ENCODE results near the gene EFR3B.
"Not testable (repeated sequence)": the region's sequence is repeated elsewhere in the genome, so short reads cannot be mapped to it uniquely, and the experiment has no call there.

Gene EFR3B

DNA sequence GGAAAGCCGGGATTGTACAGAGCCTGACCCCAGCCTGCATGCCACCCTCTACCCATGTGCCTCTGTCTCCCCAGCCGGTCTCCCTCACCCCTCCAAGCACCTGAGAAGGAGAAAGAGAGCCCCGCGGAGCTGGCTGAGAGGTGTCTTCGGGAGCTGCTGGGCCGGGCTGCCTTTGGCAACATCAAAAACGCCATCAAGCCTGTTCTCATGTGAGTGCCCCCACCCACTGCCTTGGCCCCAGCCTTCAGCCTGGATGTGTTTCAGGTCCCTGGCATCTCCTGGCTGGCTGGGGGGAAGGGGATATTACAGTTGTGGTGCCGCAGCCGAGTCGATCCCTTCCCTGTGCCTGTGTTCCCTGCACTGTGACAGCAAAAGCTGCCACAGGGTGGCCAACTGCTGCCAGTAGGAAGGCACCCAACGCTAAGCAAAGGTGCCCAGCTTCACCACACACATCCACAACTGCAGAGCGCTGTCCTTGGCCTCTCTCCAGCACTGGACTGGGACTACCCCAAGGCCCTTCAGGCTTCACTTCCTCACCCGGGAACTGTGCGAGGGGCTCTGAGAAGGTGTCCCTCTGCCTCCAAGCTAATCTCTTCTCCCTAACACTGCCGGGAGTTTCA, 88.1 kb downstream of the EFR3B start:
- Histone ChIP-seq H2AFZ (no peak overlapping the region), H3K4me1 (no peaks in the 10 kb centered on the region), H3K27me3 (ENCODE audit: control insufficient read depth, insufficient read depth, low read length) (no peaks in the 10 kb centered on the region), H3K4me3 (ENCODE audit: low read depth, low read length) (no peak overlapping the region), H3K9me3 (ENCODE audit: control insufficient read depth, low read length) (no peaks in the 10 kb centered on the region), H3K79me2 (no peaks in the 10 kb centered on the region), H3K27ac (no peak overlapping the region), H3K9ac (no peak overlapping the region), H3K4me2 (ENCODE audit: low read length) (no peak overlapping the region), H3K36me3 (ENCODE audit: control insufficient read depth, insufficient read depth, low read length) (no peaks in the 10 kb centered on the region)
- TF ChIP-seq, protein P1, sequence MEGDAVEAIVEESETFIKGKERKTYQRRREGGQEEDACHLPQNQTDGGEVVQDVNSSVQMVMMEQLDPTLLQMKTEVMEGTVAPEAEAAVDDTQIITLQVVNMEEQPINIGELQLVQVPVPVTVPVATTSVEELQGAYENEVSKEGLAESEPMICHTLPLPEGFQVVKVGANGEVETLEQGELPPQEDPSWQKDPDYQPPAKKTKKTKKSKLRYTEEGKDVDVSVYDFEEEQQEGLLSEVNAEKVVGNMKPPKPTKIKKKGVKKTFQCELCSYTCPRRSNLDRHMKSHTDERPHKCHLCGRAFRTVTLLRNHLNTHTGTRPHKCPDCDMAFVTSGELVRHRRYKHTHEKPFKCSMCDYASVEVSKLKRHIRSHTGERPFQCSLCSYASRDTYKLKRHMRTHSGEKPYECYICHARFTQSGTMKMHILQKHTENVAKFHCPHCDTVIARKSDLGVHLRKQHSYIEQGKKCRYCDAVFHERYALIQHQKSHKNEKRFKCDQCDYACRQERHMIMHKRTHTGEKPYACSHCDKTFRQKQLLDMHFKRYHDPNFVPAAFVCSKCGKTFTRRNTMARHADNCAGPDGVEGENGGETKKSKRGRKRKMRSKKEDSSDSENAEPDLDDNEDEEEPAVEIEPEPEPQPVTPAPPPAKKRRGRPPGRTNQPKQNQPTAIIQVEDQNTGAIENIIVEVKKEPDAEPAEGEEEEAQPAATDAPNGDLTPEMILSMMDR (IDR thresholded peaks at IDR 0.05): no peak

- Histone ChIP-seq H3K79me2 (no peaks in the 10 kb centered on the region), H3K27me3 (ENCODE audit: control insufficient read depth, insufficient read depth, low read length) (no peaks in the 10 kb centered on the region), H2AFZ (no peak overlapping the region), H3K4me1 (no peaks in the 10 kb centered on the region), H3K4me2 (ENCODE audit: low read length) (no peak overlapping the region), H3K27ac (no peak overlapping the region), H3K9me3 (ENCODE audit: control insufficient read depth, low read length) (no peaks in the 10 kb centered on the region), H3K4me3 (ENCODE audit: low read depth, low read length) (no peak overlapping the region), H3K36me3 (ENCODE audit: control insufficient read depth, insufficient read depth, low read length) (no peaks in the 10 kb centered on the region), H3K9ac (no peak overlapping the region)
- TF ChIP-seq, protein P1 (IDR thresholded peaks at IDR 0.05): no peak
Observed at GRCh38 chr2:25131253-25131566, 89.3 kb downstream of the EFR3B start.

DNA sequence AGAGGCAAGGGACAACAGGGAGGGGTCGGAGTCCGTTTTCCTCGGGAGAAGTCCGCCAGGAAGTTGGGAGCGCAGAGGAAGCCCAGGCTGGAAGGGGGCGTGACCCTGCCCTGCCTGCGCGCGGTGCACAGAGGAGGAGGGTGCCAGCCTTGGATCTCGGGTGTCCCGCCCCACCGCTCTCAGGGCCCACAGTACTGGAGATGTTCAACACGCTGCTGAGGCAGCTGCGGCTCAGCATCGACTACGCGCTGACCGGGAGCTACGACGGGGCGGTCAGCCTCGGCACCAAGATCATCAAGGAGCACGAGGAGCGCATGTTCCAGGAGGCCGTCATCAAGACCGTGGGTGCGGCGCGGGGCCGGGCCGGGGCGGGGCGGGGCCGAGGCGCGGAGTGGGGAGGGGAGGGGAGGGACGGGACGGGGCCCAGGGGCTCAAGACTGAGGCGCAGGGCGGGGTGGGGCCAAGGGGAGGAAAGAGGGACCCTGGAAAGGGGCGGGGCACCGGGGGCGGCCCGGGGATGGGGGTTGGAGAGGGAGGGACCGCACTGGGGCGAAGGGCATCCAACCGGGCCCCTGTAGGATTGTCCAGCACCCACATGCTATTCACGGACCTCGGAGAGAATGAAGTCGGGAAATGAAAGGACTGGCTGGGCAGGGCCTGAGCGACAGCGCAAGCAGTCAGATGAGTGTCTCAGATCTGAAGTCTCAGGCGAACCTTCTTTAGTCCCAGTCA, 89.9 kb downstream of the EFR3B start:
- Histone ChIP-seq H3K4me2 (ENCODE audit: low read length) (no peak overlapping the region), H3K27me3 (ENCODE audit: control insufficient read depth, insufficient read depth, low read length) (no peaks in the 10 kb centered on the region), H3K4me3 (ENCODE audit: low read depth, low read length) (no peak overlapping the region), H3K79me2 (no peaks in the 10 kb centered on the region), H3K36me3 (ENCODE audit: control insufficient read depth, insufficient read depth, low read length) (no peaks in the 10 kb centered on the region), H3K9ac (no peak overlapping the region), H2AFZ (peak overlapping the region; percentile 25), H3K4me1 (no peaks in the 10 kb centered on the region), H3K27ac (no peak overlapping the region), H3K9me3 (ENCODE audit: control insufficient read depth, low read length) (no peaks in the 10 kb centered on the region)
- TF ChIP-seq, protein P1 (IDR thresholded peaks at IDR 0.05): no peak

GRCh38 chr2:25132299-25132635, 90.4 kb downstream of the EFR3B start:
- Histone ChIP-seq H3K4me1 (no peaks in the 10 kb centered on the region), H3K9me3 (ENCODE audit: control insufficient read depth, low read length) (no peaks in the 10 kb centered on the region), H3K36me3 (ENCODE audit: control insufficient read depth, insufficient read depth, low read length) (no peaks in the 10 kb centered on the region), H3K27ac (no peak overlapping the region), H3K4me2 (ENCODE audit: low read length) (no peak overlapping the region), H3K9ac (no peak overlapping the region), H2AFZ (peak overlapping the region; percentile 25), H3K4me3 (ENCODE audit: low read depth, low read length) (no peak overlapping the region), H3K79me2 (no peaks in the 10 kb centered on the region), H3K27me3 (ENCODE audit: control insufficient read depth, insufficient read depth, low read length) (no peaks in the 10 kb centered on the region)
- TF ChIP-seq, protein P1 (IDR thresholded peaks at IDR 0.05): no peak

GRCh38 chr2:25132693-25133092, 90.8 kb downstream of the EFR3B start:
- Histone ChIP-seq H3K9ac (no peak overlapping the region), H3K9me3 (ENCODE audit: control insufficient read depth, low read length) (no peaks in the 10 kb centered on the region), H3K27me3 (ENCODE audit: control insufficient read depth, insufficient read depth, low read length) (no peaks in the 10 kb centered on the region), H3K4me3 (ENCODE audit: low read depth, low read length) (no peak overlapping the region), H3K27ac (no peak overlapping the region), H3K4me1 (no peaks in the 10 kb centered on the region), H3K79me2 (no peaks in the 10 kb centered on the region), H3K36me3 (ENCODE audit: control insufficient read depth, insufficient read depth, low read length) (no peaks in the 10 kb centered on the region), H3K4me2 (ENCODE audit: low read length) (no peak overlapping the region), H2AFZ (no peak overlapping the region)
- TF ChIP-seq, protein P1 (IDR thresholded peaks at IDR 0.05): no peak

DNA sequence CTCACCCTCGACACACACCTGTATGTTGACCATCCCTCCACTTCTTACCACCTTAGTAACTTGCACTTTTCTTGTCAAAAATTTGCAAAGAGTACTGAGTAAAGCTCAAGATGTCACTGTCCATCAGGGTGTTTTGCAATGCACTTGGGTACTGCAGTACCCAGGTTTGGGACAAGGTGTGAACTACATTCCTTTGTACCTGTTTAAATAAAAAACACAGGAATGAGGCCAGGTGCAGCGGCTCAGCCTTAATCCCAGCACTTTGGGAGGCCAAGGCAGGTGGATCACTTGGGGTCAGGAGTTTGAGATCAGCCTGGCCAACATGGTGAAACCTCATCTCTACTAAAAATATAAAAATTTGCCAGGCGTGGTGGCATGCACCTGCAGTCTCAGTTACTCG, 98.7 kb downstream of the EFR3B start:
- H3K79me2 ChIP-seq; H3K9ac ChIP-seq; H3K4me3 ChIP-seq (ENCODE audit: low read depth, low read length); H3K27me3 ChIP-seq (ENCODE audit: control insufficient read depth, insufficient read depth, low read length); H3K4me1 ChIP-seq; H3K36me3 ChIP-seq (ENCODE audit: control insufficient read depth, insufficient read depth, low read length); H3K27ac ChIP-seq; H3K9me3 ChIP-seq (ENCODE audit: control insufficient read depth, low read length); H3K4me2 ChIP-seq (ENCODE audit: low read length); H2AFZ ChIP-seq: not testable (repeated sequence)

Measured in parathyroid adenoma (tissue), 2 donors.